Activated T-cell treated with anti-CD3 and anti-CD28 coated beads, Interleukin-2, amount 50 U/mL, for 72 hours (primary cell): ENCODE measurements around the gene CISD2. TPM values are rescaled to one million over a fixed set of nuclear protein-coding genes. Genes with fewer than 3 reads are reported as not detected.
"Not testable (repeated sequence)": the region's sequence is repeated elsewhere in the genome, so short reads cannot be mapped to it uniquely, and the experiment has no call there.

Experiments
- ATAC-seq, 2 donors: fragments of 150-1000 bp; cut with Tn5 transposase; replicated peaks in 1 of 2; 2 replicates each; pipeline ENCODE4 v1.10.0; 2021; ENCODE audit warnings: moderate library complexity in 2 of 2, mild to moderate bottlenecking in 1 of 2
- DNase-seq, 2 donors: peaks; one replicate each; pipeline ENCODE4 v3.0.0; 2021 to 2022; ENCODE audit warnings: mixed read lengths in 1 of 2
- H3K27ac Mint-ChIP-seq: one replicate; pipeline ENCODE4 v1.8.0; 2022; ENCODE audit warnings: mild to moderate bottlenecking, moderate library complexity, mixed read lengths
- H3K27me3 Mint-ChIP-seq: one replicate; pipeline ENCODE4 v1.8.0; 2022; ENCODE audit warnings: low read depth, mixed read lengths
- H3K36me3 Mint-ChIP-seq, 2 donors: one replicate each; pipeline ENCODE4 v1.8.0; 2022; ENCODE audit warnings: mixed read lengths in 2 of 2, mild to moderate bottlenecking in 1 of 2; ENCODE audit not compliant: insufficient read depth in 2 of 2
- H3K4me1 Mint-ChIP-seq: one replicate; pipeline ENCODE4 v1.8.0; 2022; ENCODE audit warnings: low read depth, mixed read lengths
- H3K4me3 Mint-ChIP-seq, 2 donors: one replicate each; pipeline ENCODE4 v1.8.0; 2022; ENCODE audit warnings: mild to moderate bottlenecking in 2 of 2, mixed read lengths in 2 of 2, moderate library complexity in 2 of 2
- H3K9me3 Mint-ChIP-seq, 2 donors: one replicate each; pipeline ENCODE4 v1.8.0; 2022; ENCODE audit warnings: mixed read lengths in 2 of 2
- total RNA-seq, 2 donors: library from RNA; stranded (reverse); gene quantifications; one replicate each; pipeline ENCODE4 v1.2.3, GENCODE V29; 2022

CISD2 gene
- total RNA-seq = 10 to 100 TPM; 36.3 to 38.4 TPM

- peaks cover 4 to 16% of the 10 kb centered on the region in 2 donors for H3K36me3 Mint-ChIP-seq
- ATAC-seq (peak; percentile 89 to 90), DNase-seq (peak; percentile 95 to 96)
- H3K4me3 Mint-ChIP-seq = peak within 1 kb of the TSS; percentile 97 to 99
- peaks cover 0 to under 1% of the 10 kb centered on the region in 2 donors for H3K9me3 Mint-ChIP-seq
- no peaks in the 10 kb centered on the region for H3K27me3 Mint-ChIP-seq
- H3K4me1 Mint-ChIP-seq = peaks cover 66% of the 10 kb centered on the region
- peak within 1 kb of the TSS; percentile 96 for H3K27ac Mint-ChIP-seq
Measured at GRCh38 chr4:102868781-102869568, at the start of gene CISD2. TSS of gene CISD2 (plus strand) at chr4:102868992. CDS start at chr4:102869085, 93 bp downstream.

- peak overlapping the region; percentile 92 for H3K27ac Mint-ChIP-seq
- peak overlapping the region; percentile 59 to 88 for H3K4me3 Mint-ChIP-seq
- not testable (repeated sequence) for DNase-seq, H3K27me3 Mint-ChIP-seq, H3K9me3 Mint-ChIP-seq, ATAC-seq
- H3K4me1 Mint-ChIP-seq = peaks cover 86% of the 10 kb centered on the region
- H3K36me3 Mint-ChIP-seq = peaks cover 10 to 63% of the 10 kb centered on the region in 2 donors
Measured at GRCh38 chr4:102819100-102819499, 49.7 kb upstream of the CISD2 start.

- no peak for DNase-seq
- Mint-ChIP-seq H3K36me3 (peaks cover 11 to 64% of the 10 kb centered on the region in 2 donors), H3K4me3 (no peak overlapping the region), H3K9me3 (no peaks in the 10 kb centered on the region), H3K27me3 (no peaks in the 10 kb centered on the region), H3K4me1 (peaks cover 79% of the 10 kb centered on the region), H3K27ac (peak overlapping the region; percentile 92)
- ATAC-seq = peak; percentile 70
Measured at GRCh38 chr4:102819588-102820365, 49.0 kb upstream of the CISD2 start.

DNA sequence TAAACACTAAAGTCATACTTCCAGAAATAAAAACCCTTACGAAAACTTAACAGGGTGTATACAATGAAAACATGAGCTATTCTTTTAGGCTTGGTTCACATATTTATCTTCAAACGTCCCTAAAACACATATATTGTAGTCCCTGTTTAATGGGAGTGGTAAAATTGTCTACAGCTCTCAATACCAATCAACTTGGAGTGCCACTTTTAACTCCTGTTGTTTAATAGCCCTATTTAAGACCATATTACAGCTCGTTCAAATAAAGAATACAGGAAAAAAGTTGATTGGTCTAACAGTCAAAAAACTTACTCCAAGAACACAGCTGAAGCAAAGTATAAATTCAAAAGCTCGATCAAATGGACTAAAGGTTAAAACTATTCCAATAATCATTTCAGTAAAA is 45.3 kb upstream of the CISD2 start:
- peak overlapping the region; percentile 96 for H3K27ac Mint-ChIP-seq
- H3K9me3 Mint-ChIP-seq = no peaks in the 10 kb centered on the region
- DNase-seq = no peak
- H3K4me1 Mint-ChIP-seq = peaks cover 51% of the 10 kb centered on the region
- H3K36me3 Mint-ChIP-seq = peaks cover 11 to 37% of the 10 kb centered on the region in 2 donors
- no peak for ATAC-seq
- no peaks in the 10 kb centered on the region for H3K27me3 Mint-ChIP-seq
- H3K4me3 Mint-ChIP-seq = no peak overlapping the region

- Mint-ChIP-seq H3K27ac (peak overlapping the region; percentile 96), H3K27me3 (no peaks in the 10 kb centered on the region), H3K4me1 (peaks cover 51% of the 10 kb centered on the region), H3K9me3 (no peaks in the 10 kb centered on the region), H3K36me3 (peaks cover 11 to 32% of the 10 kb centered on the region in 2 donors), H3K4me3 (no peak overlapping the region)
- ATAC-seq (no peak), DNase-seq (no peak)
Measured at GRCh38 chr4:102823897-102824296, 44.9 kb upstream of the CISD2 start.

GRCh38 chr4:102824398-102824797 is 44.4 kb upstream of the CISD2 start:
- ATAC-seq (no peak), DNase-seq (no peak)
- H3K4me3 Mint-ChIP-seq = no peak overlapping the region
- H3K27ac Mint-ChIP-seq = no peak overlapping the region
- peaks cover 53% of the 10 kb centered on the region for H3K4me1 Mint-ChIP-seq
- H3K9me3 Mint-ChIP-seq = no peaks in the 10 kb centered on the region
- H3K36me3 Mint-ChIP-seq = peaks cover 11 to 32% of the 10 kb centered on the region in 2 donors
- H3K27me3 Mint-ChIP-seq = no peaks in the 10 kb centered on the region

DNA sequence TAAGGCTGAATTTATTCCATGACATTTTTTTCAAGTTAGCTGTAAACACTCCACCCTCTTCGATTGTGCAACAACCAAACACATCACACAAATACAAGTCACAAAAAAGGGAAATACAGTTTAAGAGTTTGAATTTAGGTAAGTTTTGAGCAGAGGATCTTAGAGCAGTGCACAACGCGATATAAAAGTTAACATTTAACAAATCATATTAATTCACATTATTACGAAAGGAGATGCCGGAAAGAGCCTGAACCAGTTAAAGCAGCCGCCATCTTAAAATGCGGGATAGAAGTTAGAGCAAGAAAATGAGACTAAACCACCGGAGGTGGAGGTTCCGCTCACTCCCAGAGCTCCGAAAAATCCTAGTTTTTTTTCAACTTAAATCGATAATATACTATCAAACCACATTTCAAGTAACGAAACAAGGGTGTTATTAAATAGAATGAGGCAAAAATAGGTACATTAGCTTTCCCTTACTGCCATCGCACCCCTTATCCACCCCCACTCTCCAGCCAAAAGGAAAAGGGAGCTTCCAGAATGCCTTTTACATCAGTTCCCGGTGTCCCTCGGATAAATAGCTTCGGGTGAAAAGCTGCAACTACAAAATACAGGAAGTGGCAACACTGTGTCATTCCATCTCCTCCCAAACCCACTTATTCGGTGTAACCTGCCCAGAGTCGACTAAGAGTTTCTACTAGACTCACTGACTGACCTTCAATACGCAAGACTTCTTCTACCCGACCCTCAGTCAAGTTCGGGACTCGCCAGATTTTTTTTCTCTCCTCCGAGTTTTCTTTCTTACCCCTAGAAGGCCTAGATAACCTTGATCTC is 43.3 kb upstream of the CISD2 start:
- ATAC-seq = no peak

GRCh38 chr4:102826105-102826889 is 42.5 kb upstream of the CISD2 start:
- Mint-ChIP-seq H3K27ac (no peak overlapping the region), H3K4me3 (no peak overlapping the region), H3K4me1 (peaks cover 36% of the 10 kb centered on the region), H3K36me3 (peaks cover 3 to 19% of the 10 kb centered on the region in 2 donors), H3K9me3 (no peaks in the 10 kb centered on the region), H3K27me3 (no peaks in the 10 kb centered on the region)
- ATAC-seq = no peak
- no peak for DNase-seq

More for the DNA sequence above, 43.3 kb upstream of the CISD2 start:
- H3K36me3 Mint-ChIP-seq = peaks cover 4 to 26% of the 10 kb centered on the region in 2 donors
- peaks cover 44% of the 10 kb centered on the region for H3K4me1 Mint-ChIP-seq
- peak; percentile 53 to 55 for DNase-seq
- H3K4me3 Mint-ChIP-seq = no peak overlapping the region
- H3K9me3 Mint-ChIP-seq = no peaks in the 10 kb centered on the region
- H3K27me3 Mint-ChIP-seq = no peaks in the 10 kb centered on the region
- no peak overlapping the region for H3K27ac Mint-ChIP-seq

DNA sequence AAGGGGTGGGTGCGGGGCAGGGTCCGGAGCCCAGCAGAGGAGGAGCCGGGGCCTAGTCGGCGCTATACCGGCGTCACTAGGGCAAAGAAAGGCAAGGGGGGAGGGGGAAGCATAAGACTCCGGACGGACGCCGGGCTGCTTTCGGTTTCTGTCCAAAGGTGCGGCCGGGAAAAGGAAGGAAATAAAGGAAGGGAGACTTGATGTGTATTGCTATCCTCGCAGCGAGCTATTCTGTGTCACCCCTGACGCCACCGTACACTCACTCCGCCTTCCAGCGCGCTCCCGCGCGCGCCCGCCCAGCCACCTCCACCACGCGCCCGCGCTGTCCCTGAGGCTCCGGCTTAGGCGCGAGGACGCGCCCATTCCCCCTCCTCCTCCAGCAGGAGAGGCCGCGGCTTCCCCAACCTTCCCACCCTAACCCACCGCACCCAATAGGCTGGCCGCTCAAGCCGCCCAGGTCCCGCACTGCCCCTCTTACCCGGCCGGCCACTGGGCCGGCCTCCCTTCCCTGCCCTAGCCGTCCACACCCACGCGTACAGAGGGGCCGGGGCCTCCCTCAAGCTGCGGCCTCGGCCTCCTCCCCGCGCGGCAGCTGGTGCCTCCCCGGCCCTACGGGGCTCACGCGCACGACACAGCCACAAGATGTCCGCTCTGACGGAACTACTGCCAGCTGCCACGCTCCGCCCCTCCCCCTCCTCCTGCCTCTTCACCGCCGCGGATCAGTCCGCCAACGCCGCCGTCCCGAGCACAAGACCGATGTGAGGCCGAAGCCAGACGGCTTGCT is 41.7 kb upstream of the CISD2 start, which contains the start of gene UBE2D3:
TSS of gene UBE2D3 (minus strand) at position 662 of the 784 bp plus-strand sequence. CDS start 1,043 bp downstream, outside the sequence.
- ATAC-seq (peak; percentile 55 to 65), DNase-seq (peak; percentile 96 to 97)
- H3K4me3 Mint-ChIP-seq = no peak within 1 kb of the TSS
- H3K36me3 Mint-ChIP-seq = peaks cover 3 to 17% of the 10 kb centered on the region in 2 donors
- H3K27me3 Mint-ChIP-seq = no peaks in the 10 kb centered on the region
- no peak within 1 kb of the TSS for H3K27ac Mint-ChIP-seq
- H3K9me3 Mint-ChIP-seq = no peaks in the 10 kb centered on the region
- H3K4me1 Mint-ChIP-seq = peaks cover 32% of the 10 kb centered on the region

GRCh38 chr4:102827674-102828496 is 40.9 kb upstream of the CISD2 start:
- Mint-ChIP-seq H3K4me1 (peaks cover 29% of the 10 kb centered on the region), H3K9me3 (no peaks in the 10 kb centered on the region), H3K36me3 (peaks cover 3 to 11% of the 10 kb centered on the region in 2 donors), H3K27me3 (no peaks in the 10 kb centered on the region), H3K4me3 (no peak overlapping the region), H3K27ac (no peak overlapping the region)
- ATAC-seq = peak; percentile 76 to 77
- DNase-seq = peak; percentile 96 to 100

- Mint-ChIP-seq H3K27ac (no peak overlapping the region), H3K36me3 (peaks cover 3 to 7% of the 10 kb centered on the region in 2 donors), H3K27me3 (no peaks in the 10 kb centered on the region), H3K4me3 (no peak overlapping the region), H3K9me3 (no peaks in the 10 kb centered on the region), H3K4me1 (peaks cover 29% of the 10 kb centered on the region)
- DNase-seq (no peak), ATAC-seq (no peak)
Measured at GRCh38 chr4:102828497-102828808, 40.3 kb upstream of the CISD2 start.
